AG04450 (cell line): ENCODE measurements around the gene SEMA3B. TPM values are rescaled to one million over a fixed set of nuclear protein-coding genes. Genes with fewer than 3 reads are reported as not detected.

Experiments
- CTCF ChIA-PET: fragments of 300-600, 350-600 bp; formaldehyde crosslinking; extraction: SDS; loops from one replicate; lab custom pipeline; 2022; ENCODE audit warnings: antibody characterized with exemption, inconsistent platforms; lab: Charles Lee
- POLR2A ChIA-PET: fragments of 350-600 bp; formaldehyde crosslinking; extraction: SDS; loops from one replicate; lab custom pipeline; 2021; ENCODE audit warnings: antibody characterized with exemption, inconsistent platforms; lab: Yijun Ruan, JAX
- DNase-seq: peaks from one replicate; pipeline ENCODE4 v3.0.0-alpha.2; 2011; ENCODE audit warnings: low read depth, low spot score
- H3K27ac ChIP-seq: one replicate; pipeline ENCODE4 v1.5.1; 2012; ENCODE audit warnings: low read depth, low read length, control low read depth
- H3K27me3 ChIP-seq: one replicate; pipeline ENCODE4 v1.6.0; 2012; ENCODE audit warnings: low read length; ENCODE audit not compliant: control insufficient read depth, insufficient read depth
- H3K4me3 ChIP-seq: 2 replicates; pipeline ENCODE4 v1.5.1; 2011; ENCODE audit warnings: mild to moderate bottlenecking, low read depth, low read length, control low read depth
- H3K9me3 ChIP-seq: 2 replicates; pipeline ENCODE4 v1.5.1; 2012; ENCODE audit warnings: low read length; ENCODE audit not compliant: control insufficient read depth, insufficient read depth
- polyA plus RNA-seq: library from polyadenylated mRNA; depleted of rRNA; stranded (reverse); fragments of >200 nt; gene quantifications from 2 replicates; pipeline ENCODE4 v1.2.3, GENCODE V29; 2011
- TF ChIP-seq, protein P1 (sequence below): IDR thresholded peaks from 2 replicates; pipeline ENCODE4 v1.5.1; 2011; ENCODE audit warnings: low read depth, low read length, control low read depth, inconsistent platforms

SEMA3B gene
- polyA plus RNA-seq, 1 experiment = 22.0 TPM

DNA sequence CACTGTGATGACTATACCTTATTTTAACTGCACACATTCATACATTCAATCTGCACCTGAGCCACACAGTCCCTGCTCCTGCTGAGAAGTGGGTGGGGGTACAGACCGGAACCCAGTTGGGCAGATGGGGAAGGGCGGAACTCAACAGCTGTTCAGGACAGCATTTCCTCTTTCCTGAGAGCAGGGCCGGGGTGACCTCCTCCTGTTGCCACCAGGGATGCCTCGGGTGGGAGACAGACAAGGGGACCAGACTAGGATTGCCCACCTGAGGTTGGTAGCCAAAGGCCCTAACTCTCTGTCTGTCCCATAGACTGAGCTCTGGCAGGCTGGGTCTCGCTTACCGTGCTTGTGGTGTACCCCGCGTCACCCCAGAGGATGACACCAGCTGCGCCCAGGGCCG lies 49.7 kb downstream of the SEMA3B start:
- ChIA-PET CTCF (no interaction called here), POLR2A (no interaction called here)
- Histone ChIP-seq H3K4me3 (no peak overlapping the region), H3K9me3 (no peaks in the 10 kb centered on the region; the same call in 1 of the 2 replicates), H3K27ac (no peak overlapping the region), H3K27me3 (no peaks in the 10 kb centered on the region)
- TF ChIP-seq, protein P1, sequence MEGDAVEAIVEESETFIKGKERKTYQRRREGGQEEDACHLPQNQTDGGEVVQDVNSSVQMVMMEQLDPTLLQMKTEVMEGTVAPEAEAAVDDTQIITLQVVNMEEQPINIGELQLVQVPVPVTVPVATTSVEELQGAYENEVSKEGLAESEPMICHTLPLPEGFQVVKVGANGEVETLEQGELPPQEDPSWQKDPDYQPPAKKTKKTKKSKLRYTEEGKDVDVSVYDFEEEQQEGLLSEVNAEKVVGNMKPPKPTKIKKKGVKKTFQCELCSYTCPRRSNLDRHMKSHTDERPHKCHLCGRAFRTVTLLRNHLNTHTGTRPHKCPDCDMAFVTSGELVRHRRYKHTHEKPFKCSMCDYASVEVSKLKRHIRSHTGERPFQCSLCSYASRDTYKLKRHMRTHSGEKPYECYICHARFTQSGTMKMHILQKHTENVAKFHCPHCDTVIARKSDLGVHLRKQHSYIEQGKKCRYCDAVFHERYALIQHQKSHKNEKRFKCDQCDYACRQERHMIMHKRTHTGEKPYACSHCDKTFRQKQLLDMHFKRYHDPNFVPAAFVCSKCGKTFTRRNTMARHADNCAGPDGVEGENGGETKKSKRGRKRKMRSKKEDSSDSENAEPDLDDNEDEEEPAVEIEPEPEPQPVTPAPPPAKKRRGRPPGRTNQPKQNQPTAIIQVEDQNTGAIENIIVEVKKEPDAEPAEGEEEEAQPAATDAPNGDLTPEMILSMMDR = no peak
- no peak for DNase-seq

DNA sequence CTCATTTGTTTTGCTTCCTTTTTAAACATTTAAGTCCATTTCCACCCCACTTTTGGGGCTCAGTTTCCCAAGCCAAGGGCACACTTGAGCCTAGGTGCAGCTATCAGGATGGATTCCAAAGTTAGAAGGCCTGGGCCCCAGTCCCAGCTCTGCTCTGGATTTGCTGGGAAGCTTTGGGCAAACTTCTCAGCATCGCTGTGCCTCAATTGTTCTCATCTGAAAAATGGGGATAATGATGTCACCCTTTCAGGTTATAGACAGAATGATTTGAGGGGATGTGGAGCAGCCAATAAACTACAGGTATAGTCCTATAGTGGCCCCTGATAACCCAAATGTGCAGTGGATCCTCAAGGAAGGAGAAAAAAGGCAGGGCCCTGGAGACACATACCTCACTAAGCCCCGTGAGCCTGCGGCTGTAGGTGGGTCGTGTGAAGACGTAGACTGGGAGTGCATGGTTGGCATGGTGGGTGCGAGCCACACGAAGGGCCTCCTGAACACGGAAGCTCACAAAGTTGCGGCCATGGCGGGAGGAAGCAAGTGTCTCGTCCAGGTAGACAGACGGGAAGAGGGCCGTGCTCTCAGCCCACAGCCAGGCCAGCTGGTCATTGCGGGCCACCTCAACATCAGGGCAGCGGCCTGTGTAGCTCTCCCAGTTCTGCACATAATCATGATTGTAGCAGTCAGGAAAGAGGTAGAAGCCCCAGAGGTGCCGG lies 50.4 kb downstream of the SEMA3B start:
- H3K9me3 ChIP-seq = no peaks in the 10 kb centered on the region; the same call in 1 of the 2 replicates
- H3K4me3 ChIP-seq = no peak overlapping the region
- ChIA-PET CTCF (no interaction called here), POLR2A (no interaction called here)
- no peak overlapping the region for H3K27ac ChIP-seq
- no peak for DNase-seq
- TF ChIP-seq, protein P1 = no peak
- no peaks in the 10 kb centered on the region for H3K27me3 ChIP-seq

GRCh38 chr3:50319894-50320625 lies 51.1 kb downstream of the SEMA3B start:
- CTCF ChIA-PET = interaction anchor here (1.0 to 1.1 kb wide), 2 partner anchors 60 to 222 kb away, joined by 3 read pairs; no protein-coding TSS in a partner anchor
- peak overlapping the region; percentile 83 for H3K4me3 ChIP-seq
- no peak for DNase-seq
- POLR2A ChIA-PET = interaction anchor here (1.0 kb wide), 1 partner anchor 21 kb away, joined by 3 read pairs; the partner anchor contains the start of genes HYAL3 and NAA80
- no peaks in the 10 kb centered on the region for H3K27me3 ChIP-seq
- H3K9me3 ChIP-seq = no peaks in the 10 kb centered on the region; the same call in 1 of the 2 replicates
- TF ChIP-seq, protein P1 = no peak
- H3K27ac ChIP-seq = peak overlapping the region; percentile 40

- peak overlapping the region; percentile 83 for H3K4me3 ChIP-seq
- peak overlapping the region; percentile 40 for H3K27ac ChIP-seq
- DNase-seq = no peak
- POLR2A ChIA-PET = interaction anchor here (0.6 to 1.0 kb wide), 3 partner anchors 20 to 58 kb away, joined by 3 to 9 read pairs (median 3); partner anchors contain the start of genes HYAL3, NAA80 and RASSF1
- TF ChIP-seq, protein P1 = no peak
- CTCF ChIA-PET = interaction anchor here (0.6 to 1.1 kb wide), 9 partner anchors 10 to 222 kb away, joined by 3 to 5 read pairs (median 3); no protein-coding TSS in a partner anchor
- H3K9me3 ChIP-seq = no peaks in the 10 kb centered on the region; the same call in 1 of the 2 replicates
- no peaks in the 10 kb centered on the region for H3K27me3 ChIP-seq
These were observed 51.9 kb downstream of the SEMA3B start for GRCh38 chr3:50320853-50321335.
